Ovary (tissue), 9 donors: Measurements from ENCODE around the gene KAT6B. TPM values are rescaled to one million over a fixed set of nuclear protein-coding genes. Genes with fewer than 3 reads are reported as not detected.
A peak's percentile ranks its signal among the peaks of the same experiment; 100 is the strongest.

Experiments used
- DNase-seq, 5 donors: peaks; one replicate each; pipeline ENCODE4 v3.0.0-alpha.2; 2019 to 2020
- H3K27ac ChIP-seq, 2 donors: fragments of 200-600 bp; one replicate each; pipeline versions ENCODE4 v1.5.1 to v1.8.0; 2019 to 2022
- H3K27me3 ChIP-seq: fragments of 200-600 bp; one replicate; pipeline ENCODE4 v1.8.0; 2022
- H3K36me3 ChIP-seq: fragments of 200-600 bp; sonication (generic); one replicate; pipeline ENCODE4 v1.5.1; 2019
- H3K4me1 ChIP-seq: one replicate; pipeline ENCODE4 v1.8.1; 2013; ENCODE audit warnings: mild to moderate bottlenecking, moderate library complexity; ENCODE audit not compliant: insufficient read depth
- H3K4me3 ChIP-seq: fragments of 200-600 bp; sonication (generic); one replicate; pipeline ENCODE4 v1.5.1; 2017
- H3K9me3 ChIP-seq, 2 donors: fragments of 200-600 bp in 1 of 2; sonication (generic) in 1 of 2; one replicate each; pipeline versions ENCODE4 v1.5.1 to v1.8.1; 2013 to 2019; ENCODE audit warnings: mild to moderate bottlenecking in 1 of 2, moderate library complexity in 1 of 2
- EP300 ChIP-seq: sonication (generic); formaldehyde crosslinking; IDR thresholded peaks from one replicate; pipeline ENCODE4 v1.6.1; 2017; ENCODE audit warnings: antibody characterized with exemption
- POLR2A ChIP-seq: fragments of 450-650 bp; IDR thresholded peaks from one replicate; pipeline ENCODE4 v1.6.1; 2017; ENCODE audit warnings: antibody characterized with exemption, mild to moderate bottlenecking, moderate library complexity
- WGBS, 3 donors: extraction: QIAGEN DNeasy Blood & Tissue Kit in 1 of 3; methylation state at CpG; one replicate each; pipeline versions ENCODE4 v1.1.5 to v1.1.7; 2013 to 2017; 5-methylcytosine and 5-hydroxymethylcytosine counted together
- intact Hi-C, 4 donors: fragments of 100-400 bp; cut with DNase I; formaldehyde crosslinking; loops; one replicate each; pipeline versions ENCODE4 v1.11.0 to v1.15.1; 2022 to 2023
- polyA plus RNA-seq, 2 donors: library from polyadenylated mRNA; stranded (reverse); fragments of 200-250 nt in 1 of 2; fragments of 350-450 nt in 1 of 2; fragmentation: Illumina TruSeq in 1 of 2; extraction: RNeasy Lipid Tissue Mini Kit (QIAGEN cat#74804) in 1 of 2; gene quantifications; one replicate each; pipeline ENCODE4 v1.2.3, GENCODE V29; 2013 to 2014
- total RNA-seq, 7 donors: library from RNA; depleted of rRNA in 2 of 7; stranded (reverse); fragments of >200 nt in 2 of 7; fragmentation: NEBNext Ultra II Directional in 3 of 7; extraction: Animal tissue kit (Norgen Biotek cat#: 25700) in 3 of 7; gene quantifications; one replicate each; pipeline versions ENCODE4 v1.1.0 to v1.2.4, GENCODE V29; 2016 to 2023
- TF ChIP-seq, protein P1 (sequence below), 3 donors: fragments of 450-650 bp in 2 of 3; fragments of 200-600 bp in 1 of 3; IDR thresholded peaks; one replicate each; pipeline versions ENCODE4 v1.5.1 to v1.8.0; 2016 to 2022; ENCODE audit warnings: antibody characterized with exemption in 3 of 3, mild to moderate bottlenecking in 1 of 3
- donor health status: DM: no; HTN: no; CAD: no; lungs with moderate emphysema.
- donor health status: DM: no; HTN: no; CAD: no.
- donor health status: Bipolar disorder and iron deficiency.
- donor health status: DM: yes; HTN: yes; CAD: no.
- donor health status: DM: no; HTN: no; CAD: no.
- donor health status: DM: yes; HTN: yes; CAD: no.

The KAT6B gene
- total and polyA plus RNA-seq, 9 donors: 14.9 to 61.6 (median 49.2) TPM

GRCh38 chr10:75007646-75008045 is 181.2 kb downstream of the KAT6B start:
- no peak overlapping the region for H3K4me3 ChIP-seq
- peak overlapping the region in 1 of 2 donors; percentile 0 for H3K27ac ChIP-seq
- peaks cover 1% of the 10 kb centered on the region for H3K4me1 ChIP-seq
- TF ChIP-seq POLR2A: no peak
- TF ChIP-seq EP300: no peak
- TF ChIP-seq, protein P1, sequence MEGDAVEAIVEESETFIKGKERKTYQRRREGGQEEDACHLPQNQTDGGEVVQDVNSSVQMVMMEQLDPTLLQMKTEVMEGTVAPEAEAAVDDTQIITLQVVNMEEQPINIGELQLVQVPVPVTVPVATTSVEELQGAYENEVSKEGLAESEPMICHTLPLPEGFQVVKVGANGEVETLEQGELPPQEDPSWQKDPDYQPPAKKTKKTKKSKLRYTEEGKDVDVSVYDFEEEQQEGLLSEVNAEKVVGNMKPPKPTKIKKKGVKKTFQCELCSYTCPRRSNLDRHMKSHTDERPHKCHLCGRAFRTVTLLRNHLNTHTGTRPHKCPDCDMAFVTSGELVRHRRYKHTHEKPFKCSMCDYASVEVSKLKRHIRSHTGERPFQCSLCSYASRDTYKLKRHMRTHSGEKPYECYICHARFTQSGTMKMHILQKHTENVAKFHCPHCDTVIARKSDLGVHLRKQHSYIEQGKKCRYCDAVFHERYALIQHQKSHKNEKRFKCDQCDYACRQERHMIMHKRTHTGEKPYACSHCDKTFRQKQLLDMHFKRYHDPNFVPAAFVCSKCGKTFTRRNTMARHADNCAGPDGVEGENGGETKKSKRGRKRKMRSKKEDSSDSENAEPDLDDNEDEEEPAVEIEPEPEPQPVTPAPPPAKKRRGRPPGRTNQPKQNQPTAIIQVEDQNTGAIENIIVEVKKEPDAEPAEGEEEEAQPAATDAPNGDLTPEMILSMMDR (IDR thresholded peaks at IDR 0.05): no peak
- WGBS, 3 donors: 13 to 47% (median 21%) methylated on average over 2 of the region's 2 CpGs
- no peaks in the 10 kb centered on the region for H3K36me3 ChIP-seq
- intact Hi-C loops: no loop called here
- DNase-seq: no peak
- H3K27me3 ChIP-seq: no peaks in the 10 kb centered on the region
- no peaks in the 10 kb centered on the region for H3K9me3 ChIP-seq

- TF ChIP-seq, protein P1 (IDR thresholded peaks at IDR 0.05): no peak
- TF ChIP-seq POLR2A: no peak
- TF ChIP-seq EP300: no peak
- Histone ChIP-seq H3K36me3 (no peaks in the 10 kb centered on the region), H3K4me3 (no peak overlapping the region), H3K27me3 (no peaks in the 10 kb centered on the region), H3K9me3 (no peaks in the 10 kb centered on the region), H3K27ac (no peak overlapping the region), H3K4me1 (peaks cover 3% of the 10 kb centered on the region)
- no peak for DNase-seq
- intact Hi-C loops: no loop called here
- WGBS, 3 donors: 60 to 72% (median 65%) methylated on average over 1 of the region's 1 CpG
Measured at GRCh38 chr10:75008952-75009351, 182.6 kb downstream of the KAT6B start.

DNA sequence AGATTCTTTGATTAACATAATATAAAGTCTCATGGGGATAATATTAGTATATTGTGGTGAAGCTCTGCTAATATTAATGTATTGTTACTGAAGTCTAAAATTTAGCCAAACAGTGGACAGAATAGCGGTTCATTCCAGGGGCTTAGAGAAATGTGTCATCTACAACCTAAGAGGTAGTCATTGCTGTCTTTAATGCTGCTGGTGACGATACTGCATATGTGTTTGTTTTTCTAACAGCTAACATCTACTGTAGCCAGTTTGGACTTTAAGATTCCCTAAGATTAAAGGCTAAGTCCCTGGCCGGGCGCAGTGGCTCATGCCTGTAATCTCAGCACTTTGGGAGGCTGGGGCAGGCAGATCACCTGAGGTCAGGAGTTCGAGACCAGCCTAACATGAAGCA is 183.0 kb downstream of the KAT6B start:
- DNase-seq: no peak
- no peaks in the 10 kb centered on the region for H3K27me3 ChIP-seq
- no peaks in the 10 kb centered on the region for H3K36me3 ChIP-seq
- H3K27ac ChIP-seq: no peak overlapping the region
- intact Hi-C loops: no loop called here
- no peak overlapping the region for H3K4me3 ChIP-seq
- no peaks in the 10 kb centered on the region for H3K9me3 ChIP-seq
- 89 to 93% (median 91%) methylated on average over 5 of the region's 5 CpGs for WGBS, 3 donors
- H3K4me1 ChIP-seq: peaks cover 3% of the 10 kb centered on the region
- TF ChIP-seq, protein P1 (IDR thresholded peaks at IDR 0.05): no peak
- TF ChIP-seq EP300 (no peak), POLR2A (no peak)

GRCh38 chr10:75010373-75010772 is 184.0 kb downstream of the KAT6B start:
- H3K9me3 ChIP-seq: no peaks in the 10 kb centered on the region
- intact Hi-C loops: loop anchor here in 2 of 4 donors (10.0 kb wide), 2 partner anchors 176 to 736 kb away; no protein-coding TSS in a partner anchor

More at GRCh38 chr10:75010373-75010772, 184.0 kb downstream of the KAT6B start:
- no peaks in the 10 kb centered on the region for H3K27me3 ChIP-seq
- WGBS, 3 donors: 78 to 93% (median 80%) methylated on average over 1 of the region's 1 CpG
- no peak overlapping the region for H3K4me3 ChIP-seq
- no peak overlapping the region for H3K27ac ChIP-seq
- H3K4me1 ChIP-seq: peaks cover 5% of the 10 kb centered on the region
- TF ChIP-seq POLR2A (no peak), EP300 (no peak)
- TF ChIP-seq, protein P1 (IDR thresholded peaks at IDR 0.05): no peak
- H3K36me3 ChIP-seq: no peaks in the 10 kb centered on the region
- DNase-seq: no peak
